ENCODE results near the gene EXT2.

DNA sequence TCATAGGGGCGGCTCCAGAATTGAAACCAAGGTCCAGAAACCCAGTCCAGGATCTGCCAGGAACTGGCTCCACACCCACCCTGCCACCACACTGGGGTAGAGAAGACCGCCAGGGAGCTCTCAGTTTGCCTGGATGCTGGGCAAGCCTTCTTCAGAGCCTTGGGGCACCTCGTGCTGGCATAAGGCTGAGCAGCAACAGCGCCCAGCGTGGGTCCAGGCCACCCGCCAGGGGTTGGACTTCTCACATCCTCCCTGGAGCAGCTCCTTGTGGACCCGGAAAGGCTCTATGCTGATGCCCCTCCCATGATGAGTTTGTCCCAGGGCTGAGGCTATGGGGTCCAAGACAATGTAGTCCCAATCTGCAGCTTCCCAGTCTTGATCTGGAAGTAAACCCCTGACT, 184.8 kb downstream of the EXT2 start:
- TF ChIP-seq, protein P1, sequence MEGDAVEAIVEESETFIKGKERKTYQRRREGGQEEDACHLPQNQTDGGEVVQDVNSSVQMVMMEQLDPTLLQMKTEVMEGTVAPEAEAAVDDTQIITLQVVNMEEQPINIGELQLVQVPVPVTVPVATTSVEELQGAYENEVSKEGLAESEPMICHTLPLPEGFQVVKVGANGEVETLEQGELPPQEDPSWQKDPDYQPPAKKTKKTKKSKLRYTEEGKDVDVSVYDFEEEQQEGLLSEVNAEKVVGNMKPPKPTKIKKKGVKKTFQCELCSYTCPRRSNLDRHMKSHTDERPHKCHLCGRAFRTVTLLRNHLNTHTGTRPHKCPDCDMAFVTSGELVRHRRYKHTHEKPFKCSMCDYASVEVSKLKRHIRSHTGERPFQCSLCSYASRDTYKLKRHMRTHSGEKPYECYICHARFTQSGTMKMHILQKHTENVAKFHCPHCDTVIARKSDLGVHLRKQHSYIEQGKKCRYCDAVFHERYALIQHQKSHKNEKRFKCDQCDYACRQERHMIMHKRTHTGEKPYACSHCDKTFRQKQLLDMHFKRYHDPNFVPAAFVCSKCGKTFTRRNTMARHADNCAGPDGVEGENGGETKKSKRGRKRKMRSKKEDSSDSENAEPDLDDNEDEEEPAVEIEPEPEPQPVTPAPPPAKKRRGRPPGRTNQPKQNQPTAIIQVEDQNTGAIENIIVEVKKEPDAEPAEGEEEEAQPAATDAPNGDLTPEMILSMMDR (IDR thresholded peaks at IDR 0.05): no peak
- no peak for TF ChIP-seq SMC3 (IDR thresholded peaks at IDR 0.05; ENCODE audit: low read depth, low read length)
- TF ChIP-seq CHD2 (IDR thresholded peaks at IDR 0.05; ENCODE audit: low read length, partially characterized antibody): no peak
- TF ChIP-seq NFIC (IDR thresholded peaks at IDR 0.05; ENCODE audit: borderline replicate concordance): no peak
- TF ChIP-seq EZH2phosphoT487 (IDR thresholded peaks at IDR 0.05; ENCODE audit: borderline replicate concordance, low read depth): no peak
- no peak for TF ChIP-seq GABPA (IDR thresholded peaks at IDR 0.05; ENCODE audit: low read depth)
- TF ChIP-seq EP300 (IDR thresholded peaks at IDR 0.05; ENCODE audit: borderline replicate concordance in 1 of 2, low read depth in 1 of 2, low read length in 1 of 2): no peak
- TF ChIP-seq, protein P2, sequence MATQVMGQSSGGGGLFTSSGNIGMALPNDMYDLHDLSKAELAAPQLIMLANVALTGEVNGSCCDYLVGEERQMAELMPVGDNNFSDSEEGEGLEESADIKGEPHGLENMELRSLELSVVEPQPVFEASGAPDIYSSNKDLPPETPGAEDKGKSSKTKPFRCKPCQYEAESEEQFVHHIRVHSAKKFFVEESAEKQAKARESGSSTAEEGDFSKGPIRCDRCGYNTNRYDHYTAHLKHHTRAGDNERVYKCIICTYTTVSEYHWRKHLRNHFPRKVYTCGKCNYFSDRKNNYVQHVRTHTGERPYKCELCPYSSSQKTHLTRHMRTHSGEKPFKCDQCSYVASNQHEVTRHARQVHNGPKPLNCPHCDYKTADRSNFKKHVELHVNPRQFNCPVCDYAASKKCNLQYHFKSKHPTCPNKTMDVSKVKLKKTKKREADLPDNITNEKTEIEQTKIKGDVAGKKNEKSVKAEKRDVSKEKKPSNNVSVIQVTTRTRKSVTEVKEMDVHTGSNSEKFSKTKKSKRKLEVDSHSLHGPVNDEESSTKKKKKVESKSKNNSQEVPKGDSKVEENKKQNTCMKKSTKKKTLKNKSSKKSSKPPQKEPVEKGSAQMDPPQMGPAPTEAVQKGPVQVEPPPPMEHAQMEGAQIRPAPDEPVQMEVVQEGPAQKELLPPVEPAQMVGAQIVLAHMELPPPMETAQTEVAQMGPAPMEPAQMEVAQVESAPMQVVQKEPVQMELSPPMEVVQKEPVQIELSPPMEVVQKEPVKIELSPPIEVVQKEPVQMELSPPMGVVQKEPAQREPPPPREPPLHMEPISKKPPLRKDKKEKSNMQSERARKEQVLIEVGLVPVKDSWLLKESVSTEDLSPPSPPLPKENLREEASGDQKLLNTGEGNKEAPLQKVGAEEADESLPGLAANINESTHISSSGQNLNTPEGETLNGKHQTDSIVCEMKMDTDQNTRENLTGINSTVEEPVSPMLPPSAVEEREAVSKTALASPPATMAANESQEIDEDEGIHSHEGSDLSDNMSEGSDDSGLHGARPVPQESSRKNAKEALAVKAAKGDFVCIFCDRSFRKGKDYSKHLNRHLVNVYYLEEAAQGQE (IDR thresholded peaks at IDR 0.05; ENCODE audit: low read depth, low read length): no peak
- TF ChIP-seq YY1 (IDR thresholded peaks at IDR 0.05; ENCODE audit: low read depth): no peak
- TF ChIP-seq POLR2AphosphoS5 (IDR thresholded peaks at IDR 0.05; ENCODE audit: low read depth, low read length): no peak
